HepG2 (cell line): ENCODE results near the gene P2RX5. TPM values are rescaled to one million over a fixed set of nuclear protein-coding genes. Genes with fewer than 3 reads are reported as not detected.

Experiments
- AGO2 ChIP-seq: fragments of 200-400 bp; formaldehyde crosslinking; optimal IDR thresholded peaks from 2 replicates; pipeline ENCODE3; 2017; ENCODE audit warnings: mild to moderate bottlenecking, low read depth, low read length, moderate library complexity
- ATAD3A ChIP-seq: sonication (generic); formaldehyde crosslinking; IDR thresholded peaks from 2 replicates; pipeline ENCODE4 v1.4.0; 2020; ENCODE audit warnings: missing genetic modification reagents
- BRD4 ChIP-seq: sonication (generic); formaldehyde crosslinking; IDR thresholded peaks from 2 replicates; pipeline ENCODE4 v1.4.0; 2020; ENCODE audit warnings: missing genetic modification reagents
- CEBPB ChIP-seq: IDR thresholded peaks from 2 replicates; pipeline ENCODE4 v1.6.1; 2011; ENCODE audit warnings: low read depth, low read length, improper control_type of control experiment, borderline replicate concordance
- ISL2 ChIP-seq: sonication (generic); formaldehyde crosslinking; IDR thresholded peaks from 2 replicates; pipeline ENCODE4 v1.5.0; 2020; ENCODE audit warnings: missing genetic modification reagents
- MAFF ChIP-seq: IDR thresholded peaks from 2 replicates; pipeline ENCODE4 v1.6.1; 2011; ENCODE audit warnings: low read depth, low read length, improper control_type of control experiment
- RARA ChIP-seq: IDR thresholded peaks from 2 replicates; pipeline ENCODE4 v1.6.1; 2016; ENCODE audit warnings: missing genetic modification reagents, missing compliant biosample characterization
- RFXANK ChIP-seq: IDR thresholded peaks from 2 replicates; pipeline ENCODE4 v1.6.1; 2016
- SAP130 ChIP-seq: IDR thresholded peaks from 2 replicates; pipeline ENCODE4 v1.6.1; 2016; ENCODE audit warnings: low read depth
- SPEN ChIP-seq: sonication (generic); formaldehyde crosslinking; IDR thresholded peaks from 2 replicates; pipeline ENCODE4 v1.5.1; 2020; ENCODE audit warnings: low read depth, mild to moderate bottlenecking, missing genetic modification reagents
- ZNF180 ChIP-seq: sonication (generic); formaldehyde crosslinking; IDR thresholded peaks from 2 replicates; pipeline ENCODE4 v1.4.0; 2020; ENCODE audit warnings: low read depth, missing genetic modification reagents, borderline replicate concordance
- ZNF256 ChIP-seq: sonication (generic); formaldehyde crosslinking; conservative IDR thresholded peaks from 2 replicates; pipeline ENCODE4 v1.4.0; 2020; ENCODE audit warnings: missing genetic modification reagents
- ZNF383 ChIP-seq: sonication (generic); formaldehyde crosslinking; IDR thresholded peaks from 2 replicates; pipeline ENCODE4 v1.4.0; 2020; ENCODE audit warnings: missing genetic modification reagents, mild to moderate bottlenecking, borderline replicate concordance
- ZNF574 ChIP-seq: sonication (generic); formaldehyde crosslinking; IDR thresholded peaks from 2 replicates; pipeline ENCODE4 v1.4.0; 2020; ENCODE audit warnings: missing genetic modification reagents
- ZNF709 ChIP-seq: sonication (generic); formaldehyde crosslinking; IDR thresholded peaks from 2 replicates; pipeline ENCODE4 v1.5.0; 2020; ENCODE audit warnings: mild to moderate bottlenecking, missing genetic modification reagents
- ZNF770 ChIP-seq: sonication (generic); formaldehyde crosslinking; IDR thresholded peaks from 2 replicates; pipeline ENCODE4 v1.5.0; 2020; ENCODE audit warnings: mild to moderate bottlenecking, missing genetic modification reagents
- polyA plus RNA-seq, 8 experiments: library from polyadenylated mRNA; depleted of rRNA in 3 of 8; stranded (reverse) in 7 of 8; unstranded in 1 of 8; fragments of >200 nt; fragmentation: Illumina TruSeq in 4 of 8; extraction: Trizol in 4 of 8; gene quantifications; 2 replicates each; pipeline versions ENCODE4 v1.2.1 to v1.2.3, GENCODE V29; 2011 to 2016; ENCODE audit warnings: low read depth in 4 of 8, missing spikeins in 1 of 8, mixed read lengths in 1 of 8; ENCODE audit not compliant: insufficient read depth in 1 of 8
- total RNA-seq, 5 experiments: library from RNA; depleted of rRNA; stranded (reverse); fragments of >200 nt; fragmentation: Illumina TruSeq; extraction: Trizol; gene quantifications; 2 replicates each; pipeline ENCODE4 v1.2.3, GENCODE V29; 2016; ENCODE audit warnings: low read depth in 1 of 5
- TF ChIP-seq, protein P1 (sequence below): sonication (generic); formaldehyde crosslinking; conservative IDR thresholded peaks from 2 replicates; pipeline ENCODE4 v1.4.0; 2020; ENCODE audit warnings: mild to moderate bottlenecking, missing genetic modification reagents, moderate library complexity

The P2RX5 gene
- total and polyA plus RNA-seq, 2 of the 13 experiments (the other 11 are each of a cell fraction or from before 2014, with no cell fraction given) = 0.95 to 1.7 TPM

GRCh38 chr17:3641717-3642486 lies 54.1 kb downstream of the P2RX5 start (continued):
- TF ChIP-seq, protein P1, sequence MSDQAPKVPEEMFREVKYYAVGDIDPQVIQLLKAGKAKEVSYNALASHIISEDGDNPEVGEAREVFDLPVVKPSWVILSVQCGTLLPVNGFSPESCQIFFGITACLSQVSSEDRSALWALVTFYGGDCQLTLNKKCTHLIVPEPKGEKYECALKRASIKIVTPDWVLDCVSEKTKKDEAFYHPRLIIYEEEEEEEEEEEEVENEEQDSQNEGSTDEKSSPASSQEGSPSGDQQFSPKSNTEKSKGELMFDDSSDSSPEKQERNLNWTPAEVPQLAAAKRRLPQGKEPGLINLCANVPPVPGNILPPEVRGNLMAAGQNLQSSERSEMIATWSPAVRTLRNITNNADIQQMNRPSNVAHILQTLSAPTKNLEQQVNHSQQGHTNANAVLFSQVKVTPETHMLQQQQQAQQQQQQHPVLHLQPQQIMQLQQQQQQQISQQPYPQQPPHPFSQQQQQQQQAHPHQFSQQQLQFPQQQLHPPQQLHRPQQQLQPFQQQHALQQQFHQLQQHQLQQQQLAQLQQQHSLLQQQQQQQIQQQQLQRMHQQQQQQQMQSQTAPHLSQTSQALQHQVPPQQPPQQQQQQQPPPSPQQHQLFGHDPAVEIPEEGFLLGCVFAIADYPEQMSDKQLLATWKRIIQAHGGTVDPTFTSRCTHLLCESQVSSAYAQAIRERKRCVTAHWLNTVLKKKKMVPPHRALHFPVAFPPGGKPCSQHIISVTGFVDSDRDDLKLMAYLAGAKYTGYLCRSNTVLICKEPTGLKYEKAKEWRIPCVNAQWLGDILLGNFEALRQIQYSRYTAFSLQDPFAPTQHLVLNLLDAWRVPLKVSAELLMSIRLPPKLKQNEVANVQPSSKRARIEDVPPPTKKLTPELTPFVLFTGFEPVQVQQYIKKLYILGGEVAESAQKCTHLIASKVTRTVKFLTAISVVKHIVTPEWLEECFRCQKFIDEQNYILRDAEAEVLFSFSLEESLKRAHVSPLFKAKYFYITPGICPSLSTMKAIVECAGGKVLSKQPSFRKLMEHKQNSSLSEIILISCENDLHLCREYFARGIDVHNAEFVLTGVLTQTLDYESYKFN = peak; percentile 71
- TF ChIP-seq RARA (CRISPR knock-in tag) (peak; percentile 49), MAFF (no peak), SAP130 (peak; percentile 75), ZNF770 (CRISPR knock-in tag) (no peak), RFXANK (CRISPR knock-in tag) (no peak), ISL2 (CRISPR knock-in tag) (peak; percentile 28; the same call in 1 of the 2 replicates), AGO2 (no peak), ZNF180 (no peak), SPEN (CRISPR knock-in tag) (no peak), ZNF574 (0 out of 2 replicates have a peak, but pooled peaks have one; percentile 27), BRD4 (CRISPR knock-in tag) (no peak), ATAD3A (CRISPR knock-in tag) (no peak), ZNF256 (CRISPR knock-in tag) (no peak), ZNF383 (CRISPR knock-in tag) (no peak), ZNF709 (no peak), CEBPB (0 out of 2 replicates have a peak, but pooled peaks have one; percentile 28)
